Kidney tubule cell (primary cell): ENCODE measurements around the gene TIAM2.

ENCODE experiments used
- DNase-seq: peaks from one replicate; pipeline ENCODE4 v3.0.0-alpha.2; 2018; ENCODE audit warnings: low spot score

The TIAM2 gene

GRCh38 chr6:155062866-155063341 lies 67.8 kb downstream of the TIAM2 start:
- peak; percentile 42 for DNase-seq

GRCh38 chr6:155064303-155064702 lies 69.2 kb downstream of the TIAM2 start:
- no peak for DNase-seq

DNA sequence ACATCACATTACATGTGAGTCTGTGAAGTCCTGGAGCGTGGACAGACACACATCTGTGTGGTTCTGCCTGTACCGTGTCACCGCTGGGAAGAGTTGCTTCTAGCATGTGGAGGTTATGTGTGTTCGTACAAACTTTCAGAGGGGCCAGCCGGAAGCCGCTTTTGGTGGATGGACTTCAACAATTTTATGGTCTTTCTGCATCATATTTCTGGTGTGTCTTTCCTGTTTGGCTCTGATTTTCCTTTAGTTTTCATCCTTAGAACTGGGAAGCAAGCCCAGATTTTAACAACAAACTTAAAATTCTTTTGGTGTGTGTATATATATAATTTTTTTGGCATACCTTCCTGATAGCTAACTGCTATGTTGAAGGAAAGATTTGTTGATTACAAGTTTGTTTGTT lies 71.2 kb downstream of the TIAM2 start:
- no peak for DNase-seq

DNA sequence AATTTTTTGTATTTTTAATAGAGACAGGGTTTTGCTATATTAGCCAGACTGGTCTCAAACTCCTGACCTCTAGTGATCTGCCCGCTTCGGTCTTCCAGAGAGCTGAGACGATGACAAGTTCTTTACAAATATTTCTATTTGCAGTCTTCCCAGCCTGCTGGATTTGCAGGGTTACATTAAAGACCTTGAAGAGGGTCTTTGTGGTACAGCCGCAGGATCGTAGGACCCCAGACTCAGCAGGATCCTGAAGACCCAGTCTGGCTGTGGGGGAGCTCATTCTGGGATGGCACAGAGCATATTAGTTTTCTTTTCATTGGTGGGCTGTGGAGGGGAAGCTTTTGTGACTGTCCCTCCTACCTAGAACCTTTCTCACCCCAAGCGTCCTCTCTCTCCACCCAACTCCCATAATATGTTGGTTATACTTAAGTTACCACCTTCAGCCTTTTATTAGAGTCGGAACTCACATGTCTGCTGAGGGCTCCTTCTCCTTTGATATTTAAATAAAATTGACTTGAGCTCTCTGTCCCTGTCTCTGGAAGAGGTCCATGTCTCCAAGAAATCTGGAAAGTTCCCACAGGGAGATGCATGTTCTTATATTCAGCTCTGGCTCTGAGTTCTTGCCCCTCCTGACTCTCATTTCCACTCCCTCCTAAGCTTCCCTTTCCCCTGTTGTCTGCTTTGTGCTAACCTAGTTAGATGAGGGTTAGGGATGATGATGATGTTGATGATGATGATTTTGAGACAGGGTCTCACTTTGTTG lies 72.0 kb downstream of the TIAM2 start:
- no peak for DNase-seq

DNA sequence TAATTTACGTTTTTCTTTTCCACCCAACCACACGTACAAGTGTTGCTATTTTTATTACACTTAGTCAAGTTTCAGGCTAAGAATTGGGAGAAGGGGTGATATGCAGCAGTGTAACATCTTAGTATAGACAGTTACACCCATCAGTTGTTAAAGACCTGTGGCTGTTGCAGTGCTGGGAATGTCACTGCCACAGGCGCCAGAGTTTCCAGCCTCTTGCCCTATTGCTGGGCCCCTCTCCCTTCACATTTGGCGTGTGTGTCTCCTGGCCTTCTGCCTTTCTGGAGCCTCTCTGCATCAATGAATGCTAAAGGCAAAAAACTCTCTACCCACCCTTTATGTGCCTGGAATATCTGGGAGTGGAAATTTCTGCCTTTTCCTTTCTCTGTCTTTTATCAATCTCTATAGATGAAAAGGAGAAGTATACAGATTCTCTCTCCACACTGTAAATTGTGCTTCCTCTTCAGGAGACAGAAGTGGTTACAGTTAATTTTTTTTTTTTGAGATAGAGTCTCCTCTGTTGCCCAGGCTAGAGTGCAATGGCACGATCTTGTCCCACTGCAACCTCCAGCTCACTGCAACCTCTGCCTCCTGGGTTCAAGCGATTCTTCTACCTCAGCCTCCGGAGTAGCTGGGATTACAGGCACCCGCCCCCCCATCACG lies 73.0 kb downstream of the TIAM2 start:
- no peak for DNase-seq

DNA sequence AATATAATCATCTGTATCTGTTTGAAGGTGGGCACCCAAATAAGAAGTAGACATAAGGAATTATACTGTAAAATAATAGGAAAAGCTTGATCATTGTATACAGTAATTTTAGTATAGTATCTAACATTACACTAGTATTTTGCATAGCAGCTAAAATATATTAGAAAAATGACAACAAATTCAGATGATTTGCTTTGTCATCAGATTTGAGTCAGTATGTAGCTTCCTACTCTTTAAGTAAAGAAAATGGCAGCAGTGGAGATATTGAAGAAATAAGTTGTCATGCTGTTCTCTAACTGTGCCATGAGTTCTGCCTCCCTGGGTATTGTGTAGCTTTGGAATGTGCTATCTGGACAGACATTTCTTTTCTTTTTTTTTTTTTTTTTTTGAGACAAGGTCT lies 74.4 kb downstream of the TIAM2 start:
- no peak for DNase-seq

DNA sequence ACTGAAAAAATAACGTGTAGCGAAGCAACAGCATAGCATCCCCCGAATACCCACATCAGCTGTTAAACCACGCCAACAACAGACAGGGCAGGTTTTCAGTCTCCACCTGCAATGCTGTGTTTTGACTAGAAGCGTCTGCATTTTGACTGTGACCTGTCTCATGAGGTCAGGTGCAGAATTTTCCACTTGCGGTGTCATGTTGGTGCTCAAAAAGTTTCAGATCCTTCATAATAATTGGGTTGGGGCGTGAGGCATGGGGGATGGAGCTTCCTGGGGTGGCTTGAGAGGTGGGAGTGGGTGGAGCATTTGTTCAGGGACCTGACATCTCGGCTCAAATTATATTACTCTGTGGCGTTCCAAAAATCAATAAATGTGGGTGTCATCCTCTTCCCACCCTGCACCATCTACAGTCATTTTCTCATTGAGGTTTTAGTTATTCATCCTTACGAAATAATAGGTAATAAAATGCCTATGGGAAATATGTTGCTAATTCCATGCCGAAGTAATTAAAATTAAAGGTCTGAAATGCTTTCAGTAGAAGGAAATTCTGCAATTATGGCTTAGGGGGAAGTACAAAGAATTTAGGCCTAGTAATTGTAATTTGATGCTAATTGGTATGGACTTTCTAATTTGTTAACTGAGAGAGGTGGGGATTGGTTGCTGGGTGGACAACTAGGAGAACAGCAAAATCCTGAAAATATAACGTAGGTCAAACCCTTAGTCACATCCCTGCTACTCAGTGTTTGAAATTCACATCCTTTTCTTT lies 81.0 kb downstream of the TIAM2 start:
- DNase-seq: no peak

DNA sequence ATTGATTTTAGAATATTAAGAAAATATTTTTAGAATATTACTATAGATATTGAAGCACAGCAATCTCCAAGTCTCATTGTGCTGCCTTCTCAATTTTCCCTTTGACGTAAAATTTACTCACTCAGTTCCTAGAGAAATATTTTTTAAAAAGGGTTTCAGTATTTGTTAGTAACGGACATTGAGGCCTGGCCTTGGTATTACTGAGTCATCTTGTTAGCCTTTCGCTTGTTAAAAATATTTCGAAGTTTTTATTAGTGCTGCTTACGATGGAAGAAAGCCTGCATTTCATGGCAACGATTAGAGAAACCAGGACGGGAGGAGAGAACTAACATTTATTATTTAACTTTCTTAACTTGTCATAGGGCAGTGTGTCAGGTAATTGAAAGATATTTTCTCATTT lies 82.2 kb downstream of the TIAM2 start:
- DNase-seq: no peak

DNA sequence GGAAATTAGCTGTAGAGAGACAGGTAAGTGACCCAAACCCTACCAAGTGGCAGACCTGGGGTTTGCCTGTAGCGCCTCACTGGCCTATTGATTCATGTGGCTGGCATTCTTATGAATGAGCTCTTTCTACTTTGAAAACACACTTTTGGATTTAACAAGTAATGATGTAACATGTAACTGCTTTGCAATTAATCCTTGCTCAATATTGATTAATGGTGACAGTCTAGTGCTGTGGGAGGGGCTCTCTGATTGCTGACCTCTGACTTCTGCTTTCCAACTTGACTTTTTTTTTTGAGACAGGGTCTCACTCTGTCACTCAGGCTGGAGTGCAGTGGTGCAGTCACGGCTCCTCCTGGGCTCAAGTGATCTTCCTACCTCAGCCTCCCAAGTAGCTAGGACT lies 82.7 kb downstream of the TIAM2 start:
- no peak for DNase-seq

GRCh38 chr6:155078331-155078745 lies 83.2 kb downstream of the TIAM2 start:
- peak; percentile 7 for DNase-seq

DNA sequence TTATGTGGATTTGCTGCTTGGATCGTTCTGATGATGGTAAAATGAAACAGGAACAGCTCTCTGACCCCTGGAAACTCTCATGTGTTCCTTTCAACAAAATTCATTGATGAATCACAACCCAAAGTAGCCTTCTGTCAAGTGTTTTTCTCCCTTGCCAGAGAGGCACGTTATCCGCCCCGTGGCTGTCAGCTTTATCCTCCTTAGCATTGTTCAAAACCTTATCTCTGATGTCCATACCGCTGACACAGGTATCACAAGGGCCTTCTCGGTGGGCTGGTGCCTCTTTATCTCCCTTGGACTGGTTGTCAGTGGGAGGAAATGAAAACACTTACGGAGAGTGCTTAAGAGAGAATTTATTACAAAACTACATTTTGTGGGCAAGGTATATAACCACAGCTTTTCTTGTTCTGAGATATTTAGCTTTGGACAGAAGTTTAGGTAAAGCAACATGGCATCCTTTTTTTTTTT lies 84.9 kb downstream of the TIAM2 start:
- no peak for DNase-seq

GRCh38 chr6:155080881-155081845 lies 86.0 kb downstream of the TIAM2 start:
- DNase-seq: no peak

GRCh38 chr6:155084431-155085123 lies 89.5 kb downstream of the TIAM2 start:
- peak; percentile 77 for DNase-seq

GRCh38 chr6:155085582-155086257 lies 90.6 kb downstream of the TIAM2 start:
- peak; percentile 95 for DNase-seq

GRCh38 chr6:155088856-155089255 lies 93.7 kb downstream of the TIAM2 start:
- peak; percentile 52 for DNase-seq

DNA sequence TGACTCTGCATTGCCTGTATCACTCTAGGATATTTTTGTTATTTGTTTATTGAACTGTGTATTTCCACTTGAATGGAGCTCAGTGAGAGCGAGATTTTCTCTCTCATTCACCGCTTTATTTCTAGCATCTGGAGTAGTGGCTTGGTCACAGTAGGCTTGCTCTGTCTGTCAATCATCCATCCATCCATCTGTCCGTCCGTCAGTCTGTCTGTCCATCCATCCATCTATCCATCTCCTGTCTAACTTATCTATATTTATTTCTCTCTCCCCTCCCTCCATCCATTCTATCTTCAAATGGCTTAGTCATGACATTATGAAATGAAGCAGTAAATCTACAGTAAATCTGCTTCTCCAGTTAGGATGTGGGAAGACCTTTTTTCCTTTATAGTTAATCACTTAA lies 94.6 kb downstream of the TIAM2 start:
- no peak for DNase-seq

GRCh38 chr6:155090166-155090565 lies 95.1 kb downstream of the TIAM2 start:
- peak; percentile 70 for DNase-seq

- DNase-seq: peak; percentile 64
Measured at GRCh38 chr6:155091756-155092155, 96.6 kb downstream of the TIAM2 start.

GRCh38 chr6:155093430-155093829 lies 98.3 kb downstream of the TIAM2 start:
- no peak for DNase-seq

- DNase-seq: peak; percentile 43
Measured at GRCh38 chr6:155100087-155100486, 105.0 kb downstream of the TIAM2 start.
